Measurements from ENCODE around the gene MTM1.

DNA sequence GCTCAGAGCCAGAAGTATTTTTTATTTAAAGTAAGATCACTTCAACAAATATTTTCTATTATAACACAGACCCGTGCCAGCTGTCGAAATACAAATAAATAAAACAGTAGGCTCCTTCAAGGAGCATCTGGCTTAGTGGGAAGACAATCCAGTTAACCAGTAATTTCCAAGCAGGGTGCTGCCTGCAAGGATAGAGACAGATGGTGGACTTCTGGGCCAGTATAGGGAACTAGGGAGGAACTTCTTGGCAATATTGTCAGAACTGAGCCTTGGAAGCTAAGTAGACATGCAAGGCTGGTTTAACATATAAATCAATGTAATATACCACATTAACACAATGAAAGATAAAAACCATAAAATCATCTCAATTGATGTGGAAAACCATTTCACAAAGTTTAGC is 107.8 kb downstream of the MTM1 start:
- TF ChIP-seq, protein P1, sequence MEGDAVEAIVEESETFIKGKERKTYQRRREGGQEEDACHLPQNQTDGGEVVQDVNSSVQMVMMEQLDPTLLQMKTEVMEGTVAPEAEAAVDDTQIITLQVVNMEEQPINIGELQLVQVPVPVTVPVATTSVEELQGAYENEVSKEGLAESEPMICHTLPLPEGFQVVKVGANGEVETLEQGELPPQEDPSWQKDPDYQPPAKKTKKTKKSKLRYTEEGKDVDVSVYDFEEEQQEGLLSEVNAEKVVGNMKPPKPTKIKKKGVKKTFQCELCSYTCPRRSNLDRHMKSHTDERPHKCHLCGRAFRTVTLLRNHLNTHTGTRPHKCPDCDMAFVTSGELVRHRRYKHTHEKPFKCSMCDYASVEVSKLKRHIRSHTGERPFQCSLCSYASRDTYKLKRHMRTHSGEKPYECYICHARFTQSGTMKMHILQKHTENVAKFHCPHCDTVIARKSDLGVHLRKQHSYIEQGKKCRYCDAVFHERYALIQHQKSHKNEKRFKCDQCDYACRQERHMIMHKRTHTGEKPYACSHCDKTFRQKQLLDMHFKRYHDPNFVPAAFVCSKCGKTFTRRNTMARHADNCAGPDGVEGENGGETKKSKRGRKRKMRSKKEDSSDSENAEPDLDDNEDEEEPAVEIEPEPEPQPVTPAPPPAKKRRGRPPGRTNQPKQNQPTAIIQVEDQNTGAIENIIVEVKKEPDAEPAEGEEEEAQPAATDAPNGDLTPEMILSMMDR (IDR thresholded peaks at IDR 0.05; ENCODE audit: insufficient read depth, low read depth, low read length), result no peak
- no peak for TF ChIP-seq EZH2 (IDR thresholded peaks at IDR 0.05; ENCODE audit: insufficient read depth, low read length)
